GM21723 (cell line): ENCODE measurements around the gene CAND1.
"Not testable (repeated sequence)": the region's sequence is repeated elsewhere in the genome, so short reads cannot be mapped to it uniquely, and the experiment has no call there.

Source experiments
- ATAC-seq: cut with Tn5 transposase; IDR thresholded peaks from one replicate; pipeline ENCODE4 v1.9.1; 2021; ENCODE audit warnings: mild to moderate bottlenecking, moderate library complexity; ENCODE audit not compliant: unreplicated experiment

CAND1 gene

GRCh38 chr12:67339530-67339929 lies 70.4 kb downstream of the CAND1 start:
- ATAC-seq: no peak

DNA sequence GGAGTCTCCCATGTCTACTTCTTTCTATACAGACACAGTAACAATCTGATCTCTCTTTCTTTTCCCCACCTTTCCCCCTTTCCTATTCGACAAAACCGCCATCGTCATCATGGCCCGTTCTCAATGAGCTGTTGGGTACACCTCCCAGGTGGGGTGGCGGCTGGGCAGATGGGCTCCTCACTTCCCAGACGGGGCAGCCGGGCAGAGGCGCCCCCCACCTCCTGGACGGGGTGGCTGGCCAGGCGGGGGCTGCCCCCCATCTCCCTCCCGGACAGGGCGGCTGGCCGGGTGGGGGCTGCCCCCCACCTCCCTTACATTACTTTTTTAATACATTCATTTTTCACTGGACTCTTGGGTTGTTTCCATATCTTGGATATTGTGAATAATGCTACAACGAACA lies 71.9 kb downstream of the CAND1 start:
- not testable (repeated sequence) for ATAC-seq

DNA sequence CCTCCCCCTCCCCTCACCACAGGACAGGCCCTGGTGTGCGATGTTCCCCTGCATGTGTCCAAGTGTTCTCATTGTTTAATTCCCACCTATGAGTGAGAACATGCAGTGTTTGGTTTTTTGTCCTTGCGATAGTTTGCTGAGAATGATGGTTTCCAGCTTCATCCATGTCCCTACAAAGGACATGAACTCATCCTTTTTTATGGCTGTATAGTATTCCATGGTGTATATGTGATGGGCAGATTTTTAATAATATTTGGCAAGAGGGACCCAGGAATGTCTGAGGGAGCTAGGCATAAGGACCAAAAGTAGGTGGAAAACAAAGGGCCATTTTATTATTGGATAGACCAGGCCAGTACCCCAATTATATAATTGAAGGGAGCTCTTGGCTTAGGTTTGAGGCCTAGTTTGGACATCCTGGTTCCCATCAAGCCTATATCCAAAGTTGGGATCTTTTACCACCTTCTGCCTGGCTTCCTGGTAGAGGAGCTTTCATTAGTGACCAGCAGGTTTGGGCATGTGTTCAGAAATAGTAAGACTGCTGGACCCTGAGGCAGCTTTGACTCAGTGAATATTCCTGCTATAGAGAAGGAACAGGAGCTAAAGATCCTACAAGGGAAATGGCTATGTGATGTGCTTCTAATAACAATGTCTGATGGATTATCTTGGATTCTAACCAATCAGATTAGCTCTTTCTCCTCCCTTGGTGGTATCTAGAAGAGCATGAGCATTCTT lies 76.0 kb downstream of the CAND1 start:
- no peak for ATAC-seq

DNA sequence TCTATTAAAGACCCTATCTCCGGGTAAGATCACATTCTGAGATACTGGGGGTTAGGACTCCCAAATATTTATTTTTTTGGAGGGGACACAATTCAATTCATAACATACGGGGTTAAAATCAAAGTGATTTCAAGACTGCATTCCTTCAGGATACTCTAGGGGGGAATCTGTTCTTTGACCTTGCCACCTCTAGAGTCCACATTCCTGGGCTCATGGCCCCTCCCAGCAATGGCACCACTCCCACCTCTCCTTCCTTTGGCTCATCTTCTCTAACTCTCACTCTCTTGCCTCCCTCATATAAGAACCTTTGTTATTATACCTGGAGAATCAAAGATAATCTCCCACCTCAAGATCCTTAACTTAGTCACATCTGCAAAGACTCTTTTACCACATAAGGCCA lies 79.5 kb downstream of the CAND1 start:
- ATAC-seq: no peak

DNA sequence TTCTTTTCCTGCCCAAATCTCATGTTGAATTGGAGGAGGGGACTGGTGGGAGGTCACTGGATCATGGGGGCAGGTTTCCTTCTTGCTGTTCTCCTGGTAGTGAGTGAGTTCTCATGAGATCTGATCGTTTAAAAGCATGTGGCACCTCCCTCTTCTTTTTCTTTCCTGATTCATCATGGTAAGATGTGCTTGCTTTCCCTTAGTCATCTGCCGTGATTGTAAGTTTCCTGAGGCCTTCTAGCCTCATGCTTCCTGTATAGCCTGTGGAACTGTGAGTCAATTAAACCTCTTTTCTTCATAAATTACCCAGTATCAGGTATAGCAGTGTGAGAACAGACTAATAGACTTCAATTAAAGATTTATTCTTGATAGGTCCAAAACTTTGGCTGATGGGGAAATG lies 83.5 kb downstream of the CAND1 start:
- no peak for ATAC-seq

DNA sequence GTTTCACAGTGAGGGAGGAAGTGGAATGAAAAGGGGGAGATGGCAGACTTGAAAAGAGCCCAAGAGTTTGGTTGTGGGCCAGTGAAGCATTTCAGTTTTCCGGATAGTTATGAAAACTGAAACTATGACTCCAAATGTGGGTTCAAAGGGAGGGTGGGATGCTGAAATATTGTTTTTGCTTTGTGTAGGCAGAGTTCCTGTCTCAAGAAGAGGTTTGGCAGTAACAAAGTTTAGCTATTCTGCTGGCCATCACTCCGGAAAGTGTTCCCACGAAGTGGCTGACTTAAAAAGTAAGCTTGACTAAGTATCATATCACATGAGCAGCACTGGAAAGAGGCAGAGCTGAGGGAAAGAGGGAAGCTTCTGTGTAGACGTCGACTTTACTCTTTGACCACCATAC lies 85.2 kb downstream of the CAND1 start:
- no peak for ATAC-seq

DNA sequence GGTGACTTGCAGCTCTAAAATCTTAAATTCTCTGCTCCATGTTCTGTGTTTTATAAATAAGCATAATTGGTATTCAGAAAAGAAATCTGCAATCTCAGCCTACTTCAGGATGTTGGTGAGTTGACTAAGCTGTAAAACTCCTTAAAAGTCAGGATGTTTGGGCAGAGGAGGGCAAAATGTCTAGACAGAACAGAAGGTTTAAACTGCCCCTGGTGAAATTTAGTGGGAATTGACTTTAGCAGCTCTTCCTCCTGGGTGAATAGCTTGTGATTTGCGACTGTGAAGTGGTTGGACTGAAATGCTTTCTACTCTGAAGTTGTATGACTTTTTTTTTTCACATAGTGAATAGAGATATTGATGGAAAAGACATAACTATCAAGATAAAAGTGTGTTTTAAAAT lies 85.8 kb downstream of the CAND1 start:
- ATAC-seq: no peak

DNA sequence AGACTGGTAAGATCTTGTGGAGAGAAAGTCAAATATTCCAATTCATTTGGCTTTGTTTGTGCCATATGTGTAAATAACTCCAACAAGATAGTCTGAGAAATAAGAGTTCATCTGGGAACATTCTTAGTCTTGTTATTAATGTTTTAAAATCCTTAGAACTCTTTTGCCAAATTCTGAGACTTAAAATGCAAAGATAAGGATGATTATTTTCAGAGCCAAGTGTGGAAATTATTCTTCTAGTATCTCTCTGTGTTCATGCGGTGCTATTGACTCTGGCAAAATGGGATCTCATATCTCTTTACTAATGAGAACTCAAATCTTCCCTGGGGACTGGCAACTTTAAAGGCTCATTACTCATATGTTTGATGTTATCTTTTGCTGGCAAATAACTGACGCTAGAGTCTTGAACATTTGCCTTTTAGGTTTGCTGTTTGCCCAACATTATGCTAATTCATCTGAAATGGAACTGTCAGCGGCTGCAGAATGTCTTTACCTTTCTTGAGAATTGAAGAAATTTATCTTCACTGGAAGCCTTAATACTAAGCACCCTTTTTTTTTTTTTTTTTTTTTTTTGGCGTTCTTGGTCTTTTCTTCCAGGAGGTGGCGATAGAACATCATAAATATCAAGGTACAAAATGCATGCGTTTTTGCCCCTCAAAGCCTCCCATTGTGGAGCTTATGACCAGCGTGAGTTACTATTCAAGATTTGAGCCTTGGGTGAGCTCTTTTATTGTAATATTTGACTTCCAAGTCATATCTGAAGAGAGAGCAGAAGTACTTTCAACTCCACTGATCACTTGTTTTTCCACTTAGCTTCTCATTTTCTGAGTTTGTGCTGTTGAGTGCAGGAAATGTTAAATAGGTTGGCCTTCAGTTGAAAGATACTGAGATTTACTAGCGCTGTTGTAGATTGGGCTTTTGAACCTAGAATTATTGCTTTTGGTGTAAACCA lies 86.5 kb downstream of the CAND1 start:
- ATAC-seq: no peak

GRCh38 chr12:67356380-67356774 lies 87.2 kb downstream of the CAND1 start:
- no peak for ATAC-seq

DNA sequence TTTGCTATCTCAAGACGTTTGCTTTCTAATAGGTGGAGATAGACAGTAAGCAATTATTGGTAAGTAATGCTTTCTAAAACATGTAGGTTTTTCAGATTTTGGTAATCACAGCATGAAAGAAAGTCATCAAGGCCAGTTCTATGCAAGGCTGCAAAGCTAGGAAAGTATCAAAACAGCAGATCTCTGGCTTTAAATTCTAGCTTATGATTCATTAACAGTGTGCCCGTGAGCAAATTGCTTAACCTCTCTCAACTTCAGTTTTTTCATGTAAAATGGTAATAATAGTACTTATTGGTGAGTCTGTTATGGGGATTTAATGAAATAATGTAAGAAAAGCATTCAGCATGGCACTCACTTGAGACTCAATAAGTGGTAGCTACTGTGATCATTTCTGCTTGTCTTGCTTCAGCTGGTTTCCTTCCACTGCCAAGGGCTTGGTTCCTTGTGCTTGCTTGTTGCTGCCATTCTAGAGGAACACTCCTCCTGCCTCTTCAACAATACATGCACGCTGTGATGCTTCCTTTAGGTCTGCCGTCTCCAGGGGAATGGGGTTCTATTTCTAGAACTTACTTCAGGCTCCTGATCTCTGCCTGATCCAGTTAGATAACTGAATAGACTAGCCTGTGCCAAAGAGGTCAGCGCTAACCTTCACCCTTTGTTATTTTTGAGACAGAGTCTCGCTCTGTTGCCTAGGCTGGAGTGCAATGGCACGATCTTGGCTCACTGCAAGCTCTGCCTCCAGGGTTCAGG lies 88.4 kb downstream of the CAND1 start:
- ATAC-seq: no peak

GRCh38 chr12:67358781-67359338 lies 89.7 kb downstream of the CAND1 start:
- ATAC-seq: no peak

DNA sequence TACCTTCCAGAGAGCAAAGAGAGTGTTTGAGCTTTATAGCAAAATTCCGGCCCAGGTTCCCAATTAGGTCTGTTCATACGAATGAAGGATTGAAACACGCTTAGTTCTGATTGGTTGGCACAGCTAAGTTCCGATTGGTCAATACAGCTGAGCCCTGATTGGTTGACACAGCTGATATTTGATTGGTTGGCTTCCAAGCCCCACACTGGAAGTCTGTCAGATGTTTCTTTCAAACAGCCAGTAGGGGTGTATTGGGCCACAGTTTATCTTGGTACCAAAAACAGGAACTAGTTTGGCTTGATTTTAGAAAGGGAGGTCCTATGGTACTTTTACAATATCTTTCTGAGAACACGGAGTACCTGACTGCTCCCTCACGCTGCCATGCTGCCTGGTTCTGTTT lies 93.4 kb downstream of the CAND1 start:
- ATAC-seq: no peak

DNA sequence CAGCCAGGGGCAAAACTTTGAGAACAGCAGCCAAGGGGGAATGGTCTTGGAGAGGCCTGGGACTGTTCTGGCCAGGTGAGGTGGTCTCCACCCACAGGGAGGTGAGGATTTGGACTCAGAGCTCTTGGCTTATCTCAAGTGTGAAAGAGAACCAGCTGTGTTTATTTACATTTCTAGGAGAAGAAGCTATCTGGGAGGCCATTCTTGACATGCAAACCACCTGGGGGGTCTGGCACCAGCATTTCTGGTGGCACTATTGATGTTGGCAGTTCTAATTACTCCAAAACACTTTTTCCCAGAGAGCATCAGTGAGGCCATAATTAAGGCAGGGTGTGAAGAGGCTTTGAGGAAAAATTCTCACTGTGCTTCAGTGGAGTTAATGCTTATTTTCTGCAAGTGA lies 95.1 kb downstream of the CAND1 start:
- ATAC-seq: no peak

DNA sequence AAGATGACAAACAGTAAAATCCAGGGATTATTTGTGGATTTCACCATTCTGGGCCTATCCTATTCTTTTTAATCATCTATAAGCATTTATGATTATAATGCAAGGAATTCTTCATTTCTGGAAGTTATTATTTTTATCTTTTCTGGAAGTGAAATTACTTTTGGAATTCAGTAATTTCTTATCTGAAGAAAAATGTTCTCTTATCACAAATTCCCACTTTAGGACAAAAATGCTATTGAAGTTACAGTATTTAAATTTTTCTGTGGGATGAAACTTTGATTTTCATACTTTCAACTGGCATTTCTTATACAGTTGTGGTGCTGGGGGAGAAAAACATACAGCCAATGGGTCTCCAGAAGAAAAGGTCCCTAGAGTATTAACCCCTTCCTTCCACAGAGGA lies 96.0 kb downstream of the CAND1 start:
- no peak for ATAC-seq

DNA sequence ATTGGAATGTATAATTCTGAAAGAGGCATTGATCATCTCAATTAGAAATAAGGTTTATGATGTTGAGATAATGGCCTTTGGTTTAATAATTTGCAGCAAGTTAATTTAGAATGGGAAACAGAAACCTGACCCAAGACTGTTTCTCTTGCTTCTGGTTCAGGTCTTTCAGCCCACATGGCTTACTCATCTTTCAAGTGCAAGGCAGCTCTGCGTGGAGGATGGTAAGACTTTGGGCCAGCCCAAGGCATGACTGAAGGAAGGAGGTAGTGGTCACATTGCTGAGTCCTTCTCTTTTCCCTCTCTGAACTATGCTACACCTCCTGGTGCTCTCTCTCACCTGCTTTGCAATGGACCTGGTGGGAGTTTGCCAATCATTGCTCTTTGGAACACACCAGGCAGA lies 98.7 kb downstream of the CAND1 start:
- ATAC-seq: no peak
